Activated CD4-positive, alpha-beta T cell treated with anti-CD3 and anti-CD28 coated beads, Interleukin-2, amount 50 U/mL, for 4 hours (primary cell): ENCODE results near the gene PTGDS.

ENCODE experiments used
- DNase-seq, 2 experiments: peaks; one replicate each; pipeline ENCODE4 v3.0.0-alpha.2; 2020

Gene PTGDS

GRCh38 chr9:137026828-137027227, 49.5 kb downstream of the PTGDS start:
- no peak for DNase-seq

DNA sequence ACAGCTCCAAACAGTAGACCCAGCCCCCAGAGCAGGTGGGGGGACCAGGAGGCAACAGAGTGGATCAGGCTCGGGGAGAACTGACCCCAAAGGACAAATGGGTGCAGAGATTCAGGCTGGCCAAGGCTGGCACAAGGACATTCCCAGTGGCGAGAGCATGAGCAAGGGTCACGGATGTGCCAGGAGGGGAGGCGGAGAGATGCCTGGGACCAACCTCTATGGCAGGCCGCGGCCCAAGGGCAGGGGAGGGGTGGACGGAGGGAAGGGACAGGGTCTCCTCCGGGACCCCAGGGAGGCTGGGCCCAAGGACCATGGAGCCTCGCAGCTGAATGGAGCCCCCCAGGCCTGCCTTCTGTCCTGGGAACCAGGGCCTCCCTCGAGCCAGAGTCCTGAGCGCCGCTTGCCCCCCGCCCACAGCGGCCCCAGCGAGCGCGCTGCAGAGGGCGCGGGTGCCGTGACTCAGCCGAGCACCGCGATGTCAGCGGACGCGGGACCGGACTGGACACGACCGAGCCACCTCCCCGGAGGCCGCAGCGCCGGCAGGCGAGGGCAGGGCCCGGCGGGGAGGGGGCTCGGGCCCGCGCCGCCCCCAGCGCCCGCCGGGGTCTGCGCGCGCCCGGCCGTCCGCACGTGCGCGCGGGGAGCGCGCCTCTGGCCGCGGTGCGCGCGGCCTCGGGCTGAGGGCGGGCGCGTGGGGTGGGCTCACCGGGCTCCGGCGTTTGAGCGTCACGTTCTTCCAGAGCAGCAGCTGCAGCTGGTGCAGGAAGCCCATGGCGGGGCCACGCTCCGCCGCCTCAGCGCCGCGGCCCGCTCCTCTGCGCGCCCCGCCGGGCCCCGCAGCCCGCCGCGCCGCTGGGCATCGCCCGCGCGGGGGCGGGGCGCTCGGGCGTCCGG, 50.3 kb downstream of the PTGDS start, which contains the start of gene ABCA2:
Gene ABCA2 (minus strand): TSS at position 869 of the 894 bp plus-strand sequence. CDS start 97 bp downstream, at position 772.
- no peak for DNase-seq

DNA sequence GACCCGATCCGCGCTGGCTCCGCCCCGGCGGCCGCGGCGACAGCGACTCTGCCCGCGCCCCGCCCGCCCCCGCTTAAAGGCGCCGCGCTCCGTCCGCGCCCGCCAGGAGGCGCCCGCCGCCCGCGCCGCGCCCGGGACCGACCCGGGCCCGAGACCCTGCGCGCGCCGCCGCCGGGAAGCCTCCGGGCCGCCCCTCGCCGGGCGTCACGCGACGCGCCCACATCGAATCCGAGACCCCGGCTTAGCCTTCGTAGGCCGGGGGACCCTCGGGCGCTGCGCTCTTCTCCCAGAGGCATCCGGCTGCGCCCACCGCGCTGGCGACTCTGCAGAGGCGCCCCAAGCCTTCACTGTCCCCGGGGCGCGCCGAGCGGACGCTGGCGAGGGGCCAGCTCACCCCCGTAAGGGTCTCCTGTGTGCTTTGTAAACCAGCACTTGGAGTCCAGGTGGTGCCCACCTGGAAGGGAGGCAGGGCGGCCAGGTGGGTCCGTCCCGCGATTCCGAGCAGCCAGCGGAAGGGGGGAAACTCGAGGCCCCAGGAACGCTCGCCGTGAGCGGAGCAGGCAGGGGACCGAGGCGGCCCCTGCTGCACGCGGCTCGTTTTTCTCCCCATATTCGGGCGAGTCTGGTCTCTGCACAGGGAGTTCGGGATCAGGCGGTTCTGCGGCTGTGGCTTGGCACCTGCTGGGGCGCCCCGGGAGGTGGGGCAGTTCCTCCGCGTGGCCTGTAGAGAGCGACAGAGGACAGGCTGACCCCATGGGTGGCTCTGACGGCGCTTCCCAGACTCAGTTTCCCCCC, 51.2 kb downstream of the PTGDS start:
- peak; percentile 52 for DNase-seq

GRCh38 chr9:137029058-137029936, 52.0 kb downstream of the PTGDS start:
- DNase-seq, result peak; percentile 60 to 69

- DNase-seq, result no peak
Observed at GRCh38 chr9:137030006-137030405, 52.7 kb downstream of the PTGDS start.

- no peak for DNase-seq
Observed at GRCh38 chr9:137030538-137031527, 53.5 kb downstream of the PTGDS start.
